ENCODE measurements around the gene KLF1.

GRCh38 chr19:12840091-12841079 is 46.6 kb downstream of the KLF1 start:
- TF ChIP-seq CTCF (conservative IDR thresholded peaks at IDR 0.05), result no peak
- TF ChIP-seq EZH2 (IDR thresholded peaks at IDR 0.05; ENCODE audit: low read depth), result no peak

Measured in PC-9 (cell line).